Keratinocyte (primary cell): Measurements from ENCODE around the gene INPP5K.

ENCODE experiments used
- EZH2 ChIP-seq: IDR thresholded peaks from one replicate; pipeline ENCODE4 v1.6.1; 2012; ENCODE audit warnings: inconsistent platforms, mild to moderate bottlenecking, low read length, moderate library complexity
- TF ChIP-seq, protein P1 (sequence below), 3 experiments: IDR thresholded peaks in 1 of 3; conservative IDR thresholded peaks in 1 of 3; optimal IDR thresholded peaks in 1 of 3; 2 replicates in 2 of 3; 3 replicates in 1 of 3; pipeline versions ENCODE3 to v1.5.1; 2011; ENCODE audit warnings: low read length in 3 of 3, mild to moderate bottlenecking in 3 of 3, moderate library complexity in 2 of 3, control low read depth in 1 of 3, inconsistent platforms in 1 of 3; ENCODE audit not compliant: insufficient read depth in 2 of 3; ENCODE audit errors: extremely low read depth in 1 of 3

DNA sequence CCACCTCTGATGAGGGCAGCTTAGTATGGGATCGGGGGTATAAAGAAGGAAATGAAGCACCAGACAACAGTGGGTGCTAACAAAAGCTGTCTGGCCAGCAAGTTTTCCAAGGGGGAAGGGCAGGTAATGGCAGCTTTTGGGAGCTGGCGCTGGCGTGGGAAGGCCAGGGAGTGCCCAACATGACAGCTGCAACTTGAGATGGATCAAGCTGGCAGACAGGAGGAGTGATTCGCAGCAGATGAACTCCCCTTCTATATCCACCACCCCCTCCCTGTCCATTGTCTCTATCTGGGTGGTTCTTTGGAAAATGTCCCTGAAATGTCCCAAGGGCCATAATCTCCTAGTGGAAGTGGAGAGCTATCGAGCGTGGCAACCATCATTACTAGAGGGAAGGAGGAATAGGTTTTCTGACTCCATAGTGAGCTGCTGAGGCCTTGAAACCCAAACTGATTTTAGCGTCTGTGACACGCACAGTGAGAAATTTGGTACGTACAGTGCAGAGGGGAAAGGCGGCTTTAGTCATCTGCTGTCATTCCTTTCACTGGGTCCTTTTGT lies 4.8 kb upstream of the INPP5K start:
- TF ChIP-seq, protein P1, sequence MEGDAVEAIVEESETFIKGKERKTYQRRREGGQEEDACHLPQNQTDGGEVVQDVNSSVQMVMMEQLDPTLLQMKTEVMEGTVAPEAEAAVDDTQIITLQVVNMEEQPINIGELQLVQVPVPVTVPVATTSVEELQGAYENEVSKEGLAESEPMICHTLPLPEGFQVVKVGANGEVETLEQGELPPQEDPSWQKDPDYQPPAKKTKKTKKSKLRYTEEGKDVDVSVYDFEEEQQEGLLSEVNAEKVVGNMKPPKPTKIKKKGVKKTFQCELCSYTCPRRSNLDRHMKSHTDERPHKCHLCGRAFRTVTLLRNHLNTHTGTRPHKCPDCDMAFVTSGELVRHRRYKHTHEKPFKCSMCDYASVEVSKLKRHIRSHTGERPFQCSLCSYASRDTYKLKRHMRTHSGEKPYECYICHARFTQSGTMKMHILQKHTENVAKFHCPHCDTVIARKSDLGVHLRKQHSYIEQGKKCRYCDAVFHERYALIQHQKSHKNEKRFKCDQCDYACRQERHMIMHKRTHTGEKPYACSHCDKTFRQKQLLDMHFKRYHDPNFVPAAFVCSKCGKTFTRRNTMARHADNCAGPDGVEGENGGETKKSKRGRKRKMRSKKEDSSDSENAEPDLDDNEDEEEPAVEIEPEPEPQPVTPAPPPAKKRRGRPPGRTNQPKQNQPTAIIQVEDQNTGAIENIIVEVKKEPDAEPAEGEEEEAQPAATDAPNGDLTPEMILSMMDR (optimal IDR thresholded peaks at IDR 0.05 in 1 of 3, IDR thresholded peaks at IDR 0.05 in 1 of 3, conservative IDR thresholded peaks at IDR 0.05 in 1 of 3; ENCODE audit: extremely low read depth in 1 of 3, insufficient read depth in 2 of 3, low read length in 3 of 3): no peak
- TF ChIP-seq EZH2: no peak
